Measurements from ENCODE around the gene USP50. TPM values are rescaled to one million over a fixed set of nuclear protein-coding genes. Genes with fewer than 3 reads are reported as not detected.
"Not testable (repeated sequence)": the region's sequence is repeated elsewhere in the genome, so short reads cannot be mapped to it uniquely, and the experiment has no call there.

The USP50 gene
- polyA plus RNA-seq, 3 donors: not detected

DNA sequence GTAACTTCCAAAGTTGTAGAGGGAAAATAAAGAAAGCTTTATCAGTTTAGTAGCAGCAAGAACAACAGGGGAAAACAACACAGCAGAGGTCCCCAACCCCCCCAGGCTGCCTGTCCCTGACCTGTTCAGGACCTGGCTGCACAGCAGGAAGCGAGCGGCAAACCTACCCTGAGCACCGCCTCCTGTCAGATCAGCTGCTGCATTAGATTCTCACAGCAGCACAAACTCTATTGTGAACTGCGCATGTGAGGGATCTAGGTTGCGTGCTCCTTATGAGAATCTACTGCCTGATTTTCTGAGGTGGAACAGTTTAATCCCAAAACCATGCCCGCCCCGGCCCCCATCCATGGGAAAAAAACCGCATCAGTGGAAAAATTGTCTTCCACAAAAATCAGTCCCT is 40.3 kb downstream of the USP50 start:
- Histone ChIP-seq H2AFZ (ENCODE audit: insufficient read depth, low read depth, low read length, poor library complexity, severe bottlenecking) (no peak overlapping the region), H3K9me3 (replicated peaks in 1 of 2; ENCODE audit: control insufficient read depth in 1 of 2, insufficient read depth in 1 of 2, low read length in 2 of 2) (no peaks in the 10 kb centered on the region), H3K79me2 (ENCODE audit: insufficient read depth, low read length) (no peaks in the 10 kb centered on the region), H3K4me2 (replicated peaks; ENCODE audit: extremely low read depth, low read length, poor library complexity, severe bottlenecking) (no peak overlapping the region), H3K27ac (ENCODE audit: low read depth in 1 of 2, low read length in 2 of 2) (no peak overlapping the region), H3K4me3 (replicated peaks in 1 of 3; ENCODE audit: low read depth in 2 of 3, low read length in 3 of 3) (no peak overlapping the region), H3K27me3 (ENCODE audit: control insufficient read depth in 2 of 2, insufficient read depth in 2 of 2, low read length in 2 of 2) (no peaks in the 10 kb centered on the region), H3K36me3 (replicated peaks in 1 of 2; ENCODE audit: control insufficient read depth in 1 of 2, insufficient read depth in 2 of 2, low read length in 2 of 2) (peaks cover 25 to 40% of the 10 kb centered on the region in 2 donors), H3K9ac (ENCODE audit: insufficient read depth, low read length, poor library complexity, severe bottlenecking) (no peak overlapping the region), H3K4me1 (ENCODE audit: control insufficient read depth in 1 of 2, insufficient read depth in 2 of 2, low read length in 2 of 2) (no peaks in the 10 kb centered on the region), H4K20me1 (ENCODE audit: insufficient read depth, low read length) (no peaks in the 10 kb centered on the region)
- TF ChIP-seq, protein P1, sequence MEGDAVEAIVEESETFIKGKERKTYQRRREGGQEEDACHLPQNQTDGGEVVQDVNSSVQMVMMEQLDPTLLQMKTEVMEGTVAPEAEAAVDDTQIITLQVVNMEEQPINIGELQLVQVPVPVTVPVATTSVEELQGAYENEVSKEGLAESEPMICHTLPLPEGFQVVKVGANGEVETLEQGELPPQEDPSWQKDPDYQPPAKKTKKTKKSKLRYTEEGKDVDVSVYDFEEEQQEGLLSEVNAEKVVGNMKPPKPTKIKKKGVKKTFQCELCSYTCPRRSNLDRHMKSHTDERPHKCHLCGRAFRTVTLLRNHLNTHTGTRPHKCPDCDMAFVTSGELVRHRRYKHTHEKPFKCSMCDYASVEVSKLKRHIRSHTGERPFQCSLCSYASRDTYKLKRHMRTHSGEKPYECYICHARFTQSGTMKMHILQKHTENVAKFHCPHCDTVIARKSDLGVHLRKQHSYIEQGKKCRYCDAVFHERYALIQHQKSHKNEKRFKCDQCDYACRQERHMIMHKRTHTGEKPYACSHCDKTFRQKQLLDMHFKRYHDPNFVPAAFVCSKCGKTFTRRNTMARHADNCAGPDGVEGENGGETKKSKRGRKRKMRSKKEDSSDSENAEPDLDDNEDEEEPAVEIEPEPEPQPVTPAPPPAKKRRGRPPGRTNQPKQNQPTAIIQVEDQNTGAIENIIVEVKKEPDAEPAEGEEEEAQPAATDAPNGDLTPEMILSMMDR (IDR thresholded peaks at IDR 0.05): no peak
- H3K27ac Mint-ChIP-seq: no peak overlapping the region
- intact Hi-C loops (cut with micrococcal nuclease): no loop called here
- peaks cover 0 to 3% (median 0%) of the 10 kb centered on the region in 7 donors for H3K9me3 Mint-ChIP-seq
- peaks cover 0 to 3% (median 0%) of the 10 kb centered on the region in 3 donors for H3K27me3 Mint-ChIP-seq (ENCODE audit: low read depth in 3 of 3)
- DNase-seq: no peak
- WGBS (ENCODE audit: insufficient coverage): 100% methylated on average over 3 of the region's 8 CpGs
- H3K4me1 Mint-ChIP-seq: no peaks in the 10 kb centered on the region
- H3K36me3 Mint-ChIP-seq: peaks cover 34 to 47% of the 10 kb centered on the region in 2 donors
- no peak overlapping the region for H3K4me3 Mint-ChIP-seq

DNA sequence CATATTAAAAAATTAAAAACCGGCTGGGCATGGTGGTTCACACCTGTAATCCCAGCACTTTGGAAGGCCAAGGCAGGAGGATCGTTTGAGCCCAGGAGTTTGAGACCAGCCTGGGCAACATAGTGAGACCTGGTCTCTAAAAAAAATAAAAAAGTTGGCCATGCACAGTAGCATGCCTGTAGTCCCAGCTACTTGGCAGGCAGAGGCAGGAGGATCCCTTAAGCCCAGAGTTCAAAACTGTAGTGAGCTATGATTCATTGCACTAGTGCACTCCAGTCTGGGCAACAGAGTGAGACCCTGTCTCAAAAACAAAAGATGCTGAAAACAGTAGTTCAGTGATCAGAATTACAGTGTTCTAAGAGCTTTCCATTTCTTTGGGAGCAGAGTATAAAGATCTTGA is 40.8 kb downstream of the USP50 start:
- H2AFZ ChIP-seq (ENCODE audit: insufficient read depth, low read depth, low read length, poor library complexity, severe bottlenecking); H4K20me1 ChIP-seq (ENCODE audit: insufficient read depth, low read length); DNase-seq; H3K27ac ChIP-seq (ENCODE audit: low read depth in 1 of 2, low read length in 2 of 2); H3K9me3 ChIP-seq (replicated peaks in 1 of 2; ENCODE audit: control insufficient read depth in 1 of 2, insufficient read depth in 1 of 2, low read length in 2 of 2); H3K27ac Mint-ChIP-seq; intact Hi-C loops (cut with micrococcal nuclease); H3K79me2 ChIP-seq (ENCODE audit: insufficient read depth, low read length); H3K27me3 ChIP-seq (ENCODE audit: control insufficient read depth in 2 of 2, insufficient read depth in 2 of 2, low read length in 2 of 2); H3K4me3 Mint-ChIP-seq; H3K9ac ChIP-seq (ENCODE audit: insufficient read depth, low read length, poor library complexity, severe bottlenecking); H3K4me3 ChIP-seq (replicated peaks in 1 of 3; ENCODE audit: low read depth in 2 of 3, low read length in 3 of 3); H3K4me2 ChIP-seq (replicated peaks; ENCODE audit: extremely low read depth, low read length, poor library complexity, severe bottlenecking); H3K4me1 Mint-ChIP-seq; H3K4me1 ChIP-seq (ENCODE audit: control insufficient read depth in 1 of 2, insufficient read depth in 2 of 2, low read length in 2 of 2); H3K9me3 Mint-ChIP-seq; H3K27me3 Mint-ChIP-seq (ENCODE audit: low read depth in 3 of 3): not testable (repeated sequence)
- peaks cover 29 to 44% of the 10 kb centered on the region in 2 donors for H3K36me3 ChIP-seq (replicated peaks in 1 of 2; ENCODE audit: control insufficient read depth in 1 of 2, insufficient read depth in 2 of 2, low read length in 2 of 2)
- 96% methylated on average over 2 of the region's 2 CpGs for WGBS (ENCODE audit: insufficient coverage)
- peaks cover 36 to 48% of the 10 kb centered on the region in 2 donors for H3K36me3 Mint-ChIP-seq

All from CD14-positive monocyte (primary cell).